Karpas-422 (cell line): ENCODE results near the gene EP300. TPM values are rescaled to one million over a fixed set of nuclear protein-coding genes. Genes with fewer than 3 reads are reported as not detected.

Source experiments
- DNase-seq: peaks from one replicate; pipeline ENCODE4 v3.0.0-alpha.2; 2015
- H2AFZ ChIP-seq: fragments of 200-600 bp; sonication (generic); 2 replicates; pipeline ENCODE4 v1.6.1; 2014; ENCODE audit warnings: antibody characterized with exemption, low read length, mixed read lengths
- H3K27ac ChIP-seq: fragments of 200-600 bp; sonication (generic); 2 replicates; pipeline ENCODE4 v1.5.1; 2014; ENCODE audit warnings: mild to moderate bottlenecking, low read length, moderate library complexity
- H3K27me3 ChIP-seq: fragments of 200-600 bp; sonication (generic); 2 replicates; pipeline ENCODE4 v1.6.1; 2014; ENCODE audit warnings: low read length, mixed read lengths
- H3K36me3 ChIP-seq: fragments of 200-600 bp; sonication (generic); 2 replicates; pipeline ENCODE4 v1.6.1; 2014; ENCODE audit warnings: low read length, mixed read lengths; ENCODE audit not compliant: insufficient read depth
- H3K4me1 ChIP-seq: fragments of 200-600 bp; sonication (generic); 2 replicates; pipeline ENCODE4 v1.6.1; 2014; ENCODE audit warnings: mild to moderate bottlenecking, low read length, mixed read lengths
- H3K4me2 ChIP-seq: fragments of 200-600 bp; sonication (generic); 2 replicates; pipeline ENCODE4 v1.6.1; 2014; ENCODE audit warnings: low read length, low read depth, mild to moderate bottlenecking; ENCODE audit not compliant: poor library complexity, severe bottlenecking
- H3K4me3 ChIP-seq: fragments of 200-600 bp; sonication (generic); 2 replicates; pipeline ENCODE4 v1.5.1; 2014; ENCODE audit warnings: mild to moderate bottlenecking, antibody characterized with exemption, low read length, mixed read lengths
- H3K79me2 ChIP-seq: fragments of 200-600 bp; sonication (generic); 2 replicates; pipeline ENCODE4 v1.6.1; 2014; ENCODE audit warnings: mild to moderate bottlenecking, low read length, mixed read lengths
- H3K9ac ChIP-seq: fragments of 200-600 bp; sonication (generic); 2 replicates; pipeline ENCODE4 v1.6.0; 2014; ENCODE audit warnings: low read length
- H3K9me2 ChIP-seq: fragments of 200-600 bp; sonication (generic), shearing (Covaris generic); replicated peaks from 2 replicates; pipeline ENCODE4 v1.6.0; 2014; ENCODE audit warnings: mild to moderate bottlenecking, low read length, moderate library complexity; ENCODE audit not compliant: insufficient read depth
- H3K9me3 ChIP-seq: fragments of 300-700, 200-600 bp; sonication (generic); 2 replicates; pipeline ENCODE4 v1.6.1; 2014; ENCODE audit warnings: low read length, mixed read lengths
- H4K20me1 ChIP-seq: fragments of 200-600 bp; sonication (generic); 2 replicates; pipeline ENCODE4 v1.6.1; 2014; ENCODE audit warnings: mild to moderate bottlenecking, antibody characterized with exemption, low read length, low read depth; ENCODE audit not compliant: insufficient read depth
- total RNA-seq: library from RNA; depleted of rRNA; stranded (reverse); fragments of >200 nt; shearing (Covaris generic); gene quantifications from 2 replicates; pipeline ENCODE4 v1.2.3, GENCODE V29; 2014; ENCODE audit warnings: low replicate concordance

Gene EP300
- total RNA-seq, 1 experiment from 2014 or later = 63.8 TPM

GRCh38 chr22:41146573-41146972, 54.2 kb downstream of the EP300 start:
- DNase-seq = peak; percentile 59
- H2AFZ ChIP-seq = no peak overlapping the region
- H3K36me3 ChIP-seq = peaks cover 67% of the 10 kb centered on the region
- H3K9me3 ChIP-seq = no peaks in the 10 kb centered on the region
- no peaks in the 10 kb centered on the region for H3K9me2 ChIP-seq
- H4K20me1 ChIP-seq = 0 out of 2 replicates have a peak, but pooled peaks cover 4% of the 10 kb centered on the region
- H3K79me2 ChIP-seq = peaks cover 14% of the 10 kb centered on the region
- H3K27ac ChIP-seq = no peak overlapping the region
- H3K9ac ChIP-seq = no peak overlapping the region
- no peak overlapping the region for H3K4me2 ChIP-seq
- H3K27me3 ChIP-seq = no peaks in the 10 kb centered on the region
- H3K4me1 ChIP-seq = no peaks in the 10 kb centered on the region
- no peak overlapping the region for H3K4me3 ChIP-seq

DNA sequence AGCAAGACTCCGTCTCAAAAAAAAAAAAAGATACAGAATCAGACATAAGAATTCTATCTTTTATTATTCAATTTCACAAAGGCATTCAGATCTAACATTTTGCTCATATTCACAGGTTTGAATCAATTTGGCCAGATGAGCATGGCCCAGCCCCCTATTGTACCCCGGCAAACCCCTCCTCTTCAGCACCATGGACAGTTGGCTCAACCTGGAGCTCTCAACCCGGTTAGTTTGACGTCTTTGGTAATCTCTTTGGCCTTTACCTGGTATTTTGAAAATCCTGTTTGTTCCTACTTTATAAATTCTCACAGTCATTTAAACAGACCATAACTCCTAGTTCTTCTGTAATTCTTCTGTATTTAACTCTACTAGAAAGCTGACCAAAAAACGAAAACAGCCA, 55.3 kb downstream of the EP300 start:
- no peaks in the 10 kb centered on the region for H3K27me3 ChIP-seq
- H3K4me3 ChIP-seq = no peak overlapping the region
- peaks cover 7% of the 10 kb centered on the region for H3K79me2 ChIP-seq
- no peak for DNase-seq
- no peaks in the 10 kb centered on the region for H3K9me2 ChIP-seq
- no peak overlapping the region for H2AFZ ChIP-seq
- peaks cover 70% of the 10 kb centered on the region for H3K36me3 ChIP-seq
- H3K4me1 ChIP-seq = no peaks in the 10 kb centered on the region
- H3K4me2 ChIP-seq = no peak overlapping the region
- no peaks in the 10 kb centered on the region for H3K9me3 ChIP-seq
- no peaks in the 10 kb centered on the region for H4K20me1 ChIP-seq
- H3K9ac ChIP-seq = no peak overlapping the region
- no peak overlapping the region for H3K27ac ChIP-seq

GRCh38 chr22:41152902-41153301, 60.5 kb downstream of the EP300 start:
- H3K27me3 ChIP-seq = no peaks in the 10 kb centered on the region
- H3K27ac ChIP-seq = no peak overlapping the region
- DNase-seq = no peak
- no peaks in the 10 kb centered on the region for H4K20me1 ChIP-seq
- no peak overlapping the region for H3K4me3 ChIP-seq
- no peak overlapping the region for H3K9ac ChIP-seq
- no peaks in the 10 kb centered on the region for H3K9me2 ChIP-seq
- no peak overlapping the region for H2AFZ ChIP-seq
- H3K4me1 ChIP-seq = no peaks in the 10 kb centered on the region
- H3K36me3 ChIP-seq = peaks cover 90% of the 10 kb centered on the region
- no peak overlapping the region for H3K4me2 ChIP-seq
- no peaks in the 10 kb centered on the region for H3K79me2 ChIP-seq
- H3K9me3 ChIP-seq = no peaks in the 10 kb centered on the region

DNA sequence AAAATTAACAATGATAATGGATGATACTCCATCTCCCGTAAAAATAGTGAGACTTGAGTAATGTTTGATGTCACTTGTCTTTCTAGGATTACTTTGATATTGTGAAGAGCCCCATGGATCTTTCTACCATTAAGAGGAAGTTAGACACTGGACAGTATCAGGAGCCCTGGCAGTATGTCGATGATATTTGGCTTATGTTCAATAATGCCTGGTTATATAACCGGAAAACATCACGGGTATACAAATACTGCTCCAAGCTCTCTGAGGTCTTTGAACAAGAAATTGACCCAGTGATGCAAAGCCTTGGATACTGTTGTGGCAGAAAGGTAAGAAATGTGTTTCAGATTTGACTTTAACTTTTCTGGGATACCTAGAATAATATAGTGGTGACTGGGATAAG, 64.7 kb downstream of the EP300 start:
- Histone ChIP-seq H3K4me2 (no peak overlapping the region), H3K9me2 (no peaks in the 10 kb centered on the region), H3K4me1 (no peaks in the 10 kb centered on the region), H3K4me3 (no peak overlapping the region), H3K9ac (no peak overlapping the region), H4K20me1 (no peaks in the 10 kb centered on the region), H3K79me2 (peaks cover 5% of the 10 kb centered on the region; the same call in 1 of the 2 replicates), H3K27me3 (no peaks in the 10 kb centered on the region), H3K36me3 (peaks cover 86% of the 10 kb centered on the region; the same call in 1 of the 2 replicates), H3K27ac (no peak overlapping the region), H2AFZ (no peak overlapping the region), H3K9me3 (no peaks in the 10 kb centered on the region)
- no peak for DNase-seq

- H3K4me1 ChIP-seq = no peaks in the 10 kb centered on the region
- no peaks in the 10 kb centered on the region for H4K20me1 ChIP-seq
- no peaks in the 10 kb centered on the region for H3K9me3 ChIP-seq
- H3K79me2 ChIP-seq = 0 out of 2 replicates have a peak, but pooled peaks cover 3% of the 10 kb centered on the region
- DNase-seq = no peak
- H3K4me2 ChIP-seq = no peak overlapping the region
- peaks cover 71% of the 10 kb centered on the region for H3K36me3 ChIP-seq
- no peaks in the 10 kb centered on the region for H3K27me3 ChIP-seq
- no peaks in the 10 kb centered on the region for H3K9me2 ChIP-seq
- no peak overlapping the region for H3K9ac ChIP-seq
- no peak overlapping the region for H2AFZ ChIP-seq
- no peak overlapping the region for H3K27ac ChIP-seq
- H3K4me3 ChIP-seq = no peak overlapping the region
Observed at GRCh38 chr22:41169157-41169556, 76.8 kb downstream of the EP300 start.

DNA sequence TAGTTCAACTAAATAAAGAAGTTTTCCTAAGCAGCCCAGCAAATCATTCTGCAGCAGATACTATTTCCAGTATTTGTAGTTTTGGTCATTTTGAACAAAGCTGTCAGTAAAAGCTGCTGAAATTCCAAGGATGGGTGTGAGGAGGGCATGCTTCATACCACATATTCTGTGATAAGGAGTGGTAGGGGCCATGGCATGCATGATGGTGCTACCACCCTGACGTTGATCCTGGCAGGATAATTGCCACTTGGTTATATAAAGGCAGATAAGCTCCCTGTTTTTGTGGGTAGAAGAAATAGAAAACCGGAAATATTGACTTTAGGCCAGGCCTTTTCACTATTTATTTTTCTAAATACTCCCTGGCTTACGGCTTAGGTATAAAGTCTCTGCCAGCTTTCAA, 79.6 kb downstream of the EP300 start:
- no peak overlapping the region for H3K4me3 ChIP-seq
- no peak overlapping the region for H3K27ac ChIP-seq
- no peaks in the 10 kb centered on the region for H3K79me2 ChIP-seq
- no peak overlapping the region for H3K4me2 ChIP-seq
- H2AFZ ChIP-seq = no peak overlapping the region
- no peaks in the 10 kb centered on the region for H3K9me3 ChIP-seq
- H3K27me3 ChIP-seq = no peaks in the 10 kb centered on the region
- H4K20me1 ChIP-seq = peaks cover 12% of the 10 kb centered on the region; the same call in 1 of the 2 replicates
- DNase-seq = no peak
- H3K36me3 ChIP-seq = peaks cover 78% of the 10 kb centered on the region
- H3K9me2 ChIP-seq = no peaks in the 10 kb centered on the region
- no peak overlapping the region for H3K9ac ChIP-seq
- no peaks in the 10 kb centered on the region for H3K4me1 ChIP-seq

- DNase-seq = no peak
- Histone ChIP-seq H3K9me2 (no peaks in the 10 kb centered on the region), H3K79me2 (no peaks in the 10 kb centered on the region), H3K4me1 (peaks cover 12% of the 10 kb centered on the region), H3K9ac (no peak overlapping the region), H4K20me1 (peaks cover 26% of the 10 kb centered on the region; the same call in 1 of the 2 replicates), H3K27ac (no peak overlapping the region), H3K4me2 (no peak overlapping the region), H3K4me3 (no peak overlapping the region), H3K27me3 (no peaks in the 10 kb centered on the region), H3K9me3 (no peaks in the 10 kb centered on the region), H2AFZ (no peak overlapping the region), H3K36me3 (peaks cover 78% of the 10 kb centered on the region)
Observed at GRCh38 chr22:41175546-41175945, 83.2 kb downstream of the EP300 start.

- H3K27ac ChIP-seq = no peak overlapping the region
- peaks cover 31% of the 10 kb centered on the region; the same call in 1 of the 2 replicates for H4K20me1 ChIP-seq
- DNase-seq = no peak
Observed at GRCh38 chr22:41177040-41177621, 84.7 kb downstream of the EP300 start.

More at GRCh38 chr22:41177040-41177621, 84.7 kb downstream of the EP300 start:
- Histone ChIP-seq H3K79me2 (no peaks in the 10 kb centered on the region), H3K9me3 (no peaks in the 10 kb centered on the region), H3K4me2 (no peak overlapping the region), H3K36me3 (peaks cover 71% of the 10 kb centered on the region), H3K27me3 (no peaks in the 10 kb centered on the region), H3K9ac (no peak overlapping the region), H3K9me2 (no peaks in the 10 kb centered on the region), H3K4me1 (peaks cover 12% of the 10 kb centered on the region), H3K4me3 (no peak overlapping the region), H2AFZ (no peak overlapping the region)
